Gastrocnemius medialis (tissue), 4 donors: ENCODE results near the gene XPOT.

Experiments
- POLR2A ChIP-seq, 2 donors: fragments of 450-650 bp; IDR thresholded peaks; one replicate each; pipeline ENCODE4 v1.6.1; 2017; ENCODE audit warnings: antibody characterized with exemption in 2 of 2, mild to moderate bottlenecking in 2 of 2, moderate library complexity in 2 of 2
- TF ChIP-seq, protein P1 (sequence below), 5 experiments: fragments of 450-650 bp in 3 of 5; fragments of 200-600 bp in 2 of 5; sonication (generic) in 2 of 5; IDR thresholded peaks in 4 of 5; conservative IDR thresholded peaks in 1 of 5; 1 replicate in 4 of 5; 2 replicates in 1 of 5; pipeline ENCODE4 v1.5.1; 2016 to 2019; ENCODE audit warnings: antibody characterized with exemption in 5 of 5, mild to moderate bottlenecking in 3 of 5, moderate library complexity in 3 of 5

DNA sequence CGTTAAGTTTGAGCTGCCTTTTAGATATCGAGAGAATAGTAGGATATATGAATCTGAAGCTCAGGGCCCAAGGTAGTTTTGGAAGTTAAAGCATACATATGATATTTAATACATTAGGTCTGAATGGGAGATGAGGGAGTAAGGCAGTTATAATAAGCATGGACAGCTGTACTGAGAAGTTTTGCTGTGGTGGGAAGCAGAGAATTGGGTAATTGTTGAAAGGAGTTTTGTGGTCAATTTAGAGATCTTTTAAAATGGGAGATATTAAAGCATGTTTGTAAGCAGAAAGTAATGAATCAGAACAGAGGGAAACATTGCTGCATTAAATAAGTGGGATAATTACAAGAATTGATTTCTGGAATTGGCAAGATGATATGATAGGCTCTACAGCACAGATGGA is 69.0 kb downstream of the XPOT start:
- TF ChIP-seq, protein P1, sequence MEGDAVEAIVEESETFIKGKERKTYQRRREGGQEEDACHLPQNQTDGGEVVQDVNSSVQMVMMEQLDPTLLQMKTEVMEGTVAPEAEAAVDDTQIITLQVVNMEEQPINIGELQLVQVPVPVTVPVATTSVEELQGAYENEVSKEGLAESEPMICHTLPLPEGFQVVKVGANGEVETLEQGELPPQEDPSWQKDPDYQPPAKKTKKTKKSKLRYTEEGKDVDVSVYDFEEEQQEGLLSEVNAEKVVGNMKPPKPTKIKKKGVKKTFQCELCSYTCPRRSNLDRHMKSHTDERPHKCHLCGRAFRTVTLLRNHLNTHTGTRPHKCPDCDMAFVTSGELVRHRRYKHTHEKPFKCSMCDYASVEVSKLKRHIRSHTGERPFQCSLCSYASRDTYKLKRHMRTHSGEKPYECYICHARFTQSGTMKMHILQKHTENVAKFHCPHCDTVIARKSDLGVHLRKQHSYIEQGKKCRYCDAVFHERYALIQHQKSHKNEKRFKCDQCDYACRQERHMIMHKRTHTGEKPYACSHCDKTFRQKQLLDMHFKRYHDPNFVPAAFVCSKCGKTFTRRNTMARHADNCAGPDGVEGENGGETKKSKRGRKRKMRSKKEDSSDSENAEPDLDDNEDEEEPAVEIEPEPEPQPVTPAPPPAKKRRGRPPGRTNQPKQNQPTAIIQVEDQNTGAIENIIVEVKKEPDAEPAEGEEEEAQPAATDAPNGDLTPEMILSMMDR (IDR thresholded peaks at IDR 0.05 in 4 of 5, conservative IDR thresholded peaks at IDR 0.05 in 1 of 5), result no peak
- no peak for TF ChIP-seq POLR2A (IDR thresholded peaks at IDR 0.05)
